WI38 (cell line): Measurements from ENCODE around the gene FOXE1.

Source experiments
- H3K4me3 ChIP-seq: 2 replicates; pipeline ENCODE4 v1.5.1; 2011; ENCODE audit warnings: low read depth, mild to moderate bottlenecking, control low read depth, low read length
- TF ChIP-seq, protein P1 (sequence below): IDR thresholded peaks from 2 replicates; pipeline ENCODE4 v1.5.1; 2012; ENCODE audit warnings: low read depth, mild to moderate bottlenecking, control low read depth, low read length

Gene FOXE1

GRCh38 chr9:97858393-97858713, 5.3 kb downstream of the FOXE1 start:
- no peak overlapping the region for H3K4me3 ChIP-seq
- TF ChIP-seq, protein P1, sequence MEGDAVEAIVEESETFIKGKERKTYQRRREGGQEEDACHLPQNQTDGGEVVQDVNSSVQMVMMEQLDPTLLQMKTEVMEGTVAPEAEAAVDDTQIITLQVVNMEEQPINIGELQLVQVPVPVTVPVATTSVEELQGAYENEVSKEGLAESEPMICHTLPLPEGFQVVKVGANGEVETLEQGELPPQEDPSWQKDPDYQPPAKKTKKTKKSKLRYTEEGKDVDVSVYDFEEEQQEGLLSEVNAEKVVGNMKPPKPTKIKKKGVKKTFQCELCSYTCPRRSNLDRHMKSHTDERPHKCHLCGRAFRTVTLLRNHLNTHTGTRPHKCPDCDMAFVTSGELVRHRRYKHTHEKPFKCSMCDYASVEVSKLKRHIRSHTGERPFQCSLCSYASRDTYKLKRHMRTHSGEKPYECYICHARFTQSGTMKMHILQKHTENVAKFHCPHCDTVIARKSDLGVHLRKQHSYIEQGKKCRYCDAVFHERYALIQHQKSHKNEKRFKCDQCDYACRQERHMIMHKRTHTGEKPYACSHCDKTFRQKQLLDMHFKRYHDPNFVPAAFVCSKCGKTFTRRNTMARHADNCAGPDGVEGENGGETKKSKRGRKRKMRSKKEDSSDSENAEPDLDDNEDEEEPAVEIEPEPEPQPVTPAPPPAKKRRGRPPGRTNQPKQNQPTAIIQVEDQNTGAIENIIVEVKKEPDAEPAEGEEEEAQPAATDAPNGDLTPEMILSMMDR: no peak

DNA sequence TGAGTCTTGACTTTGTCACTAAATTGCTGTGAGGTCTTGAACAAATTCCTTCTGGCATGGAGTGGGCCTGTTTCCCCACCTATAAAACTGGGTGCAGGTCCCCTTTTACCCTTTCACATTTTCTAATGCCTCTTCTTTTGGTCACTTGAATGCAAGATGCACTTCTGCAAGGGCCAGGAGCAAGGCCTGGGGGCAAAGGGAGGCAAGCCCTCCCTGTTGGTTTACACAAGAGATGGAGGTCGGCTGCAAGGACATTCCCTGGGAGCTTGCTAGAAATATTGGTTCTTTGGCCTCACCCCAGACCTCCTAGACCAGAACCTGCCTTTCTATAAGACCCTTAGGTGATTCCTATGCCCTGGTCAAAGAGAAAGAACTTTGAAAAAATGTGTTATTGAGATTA, 5.8 kb downstream of the FOXE1 start:
- TF ChIP-seq, protein P1: no peak
- H3K4me3 ChIP-seq: no peak overlapping the region

DNA sequence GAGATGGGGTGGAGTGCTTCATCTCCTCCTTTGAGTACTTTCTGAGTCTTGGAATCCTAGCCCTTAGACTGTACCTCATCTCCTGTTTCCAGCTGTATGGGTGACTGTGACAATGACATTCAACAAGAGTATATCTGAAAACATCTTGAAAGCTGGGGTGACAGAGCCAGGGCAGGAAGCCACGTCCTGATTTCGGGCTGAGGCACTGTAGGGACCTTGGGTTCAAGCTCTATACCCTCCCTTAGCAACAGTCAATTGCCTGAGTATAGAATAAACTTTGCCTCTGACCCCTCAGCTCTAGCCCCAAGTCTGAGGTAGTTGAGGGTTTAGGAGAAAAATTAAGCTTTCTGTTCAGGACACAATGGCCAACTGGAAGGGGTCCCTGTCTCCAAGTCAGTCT, 6.3 kb downstream of the FOXE1 start:
- no peak overlapping the region for H3K4me3 ChIP-seq
- TF ChIP-seq, protein P1: no peak

GRCh38 chr9:97860451-97861147, 7.6 kb downstream of the FOXE1 start:
- H3K4me3 ChIP-seq: no peak overlapping the region
- TF ChIP-seq, protein P1: no peak

GRCh38 chr9:97861148-97861475, 8.1 kb downstream of the FOXE1 start:
- no peak overlapping the region for H3K4me3 ChIP-seq
- TF ChIP-seq, protein P1: no peak

DNA sequence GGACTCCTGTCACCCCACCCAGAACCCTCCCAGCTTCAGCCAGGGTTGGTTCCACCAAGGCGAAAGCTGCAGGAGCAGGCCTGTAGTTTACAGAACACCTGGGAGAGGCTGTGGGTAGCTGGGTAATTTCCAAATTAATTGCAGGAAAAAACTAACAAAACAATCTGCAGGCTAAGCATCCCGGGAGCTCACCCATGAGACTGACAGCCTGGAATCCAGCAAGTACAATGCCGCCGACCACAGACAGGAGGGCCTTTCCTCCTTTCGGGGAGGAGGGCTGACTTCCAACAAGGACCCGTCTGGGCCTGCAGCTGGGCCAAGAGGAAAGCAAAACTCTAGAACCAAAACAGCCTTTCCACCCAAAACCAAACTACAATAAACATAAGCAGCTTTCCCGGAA, 10.3 kb downstream of the FOXE1 start:
- no peak overlapping the region for H3K4me3 ChIP-seq
- TF ChIP-seq, protein P1: no peak

DNA sequence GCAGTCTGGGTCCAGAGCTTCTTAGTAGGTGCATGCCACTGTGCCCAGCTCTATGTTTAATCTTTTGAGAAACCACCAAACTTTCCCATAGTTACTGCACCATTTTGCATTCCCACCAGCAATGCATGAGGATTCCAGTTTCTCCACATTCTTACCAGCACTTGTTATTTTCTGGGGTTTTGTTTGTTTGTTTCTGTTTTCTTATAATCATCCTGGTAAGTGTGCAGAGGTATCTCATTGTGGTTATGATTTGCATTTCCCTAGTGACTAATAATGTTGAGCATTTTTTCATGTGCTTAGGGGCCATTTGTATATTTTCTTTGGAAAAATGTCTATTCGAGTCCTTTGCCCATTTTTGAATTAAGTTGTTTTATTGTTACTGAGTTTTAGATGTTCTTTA, 11.4 kb downstream of the FOXE1 start:
- TF ChIP-seq, protein P1: no peak
- no peak overlapping the region for H3K4me3 ChIP-seq
